Body of pancreas (tissue), 4 donors: ENCODE data around the gene PLAC1. TPM values are rescaled to one million over a fixed set of nuclear protein-coding genes. Genes with fewer than 3 reads are reported as not detected.

Source experiments
- ATAC-seq: fragments of 150-250 bp; one replicate; pipeline ENCODE4 v1.9.1; 2016
- DNase-seq, 4 donors: peaks; one replicate each; pipeline ENCODE4 v3.0.0-alpha.2; 2019
- H3K27ac ChIP-seq, 4 donors: fragments of 200-600 bp; sonication (generic); 1 replicate in 3 of 4; 2 replicates in 1 of 4; pipeline versions ENCODE4 v1.5.1 to v1.6.1; 2016 to 2019; ENCODE audit warnings: mild to moderate bottlenecking in 1 of 4, mixed read lengths in 1 of 4, moderate library complexity in 1 of 4
- H3K27me3 ChIP-seq, 2 donors: fragments of 200-600 bp; sonication (generic); one replicate each; pipeline ENCODE4 v1.6.0; 2016; ENCODE audit warnings: mild to moderate bottlenecking in 1 of 2
- H3K36me3 ChIP-seq, 2 donors: fragments of 200-600 bp; sonication (generic); replicated peaks in 1 of 2; 2 replicates each; pipeline ENCODE4 v1.5.1; 2016; ENCODE audit warnings: low read depth in 2 of 2; ENCODE audit not compliant: insufficient read depth in 1 of 2
- H3K4me1 ChIP-seq: fragments of 200-600 bp; sonication (generic); one replicate; pipeline ENCODE4 v1.6.0; 2016
- H3K4me3 ChIP-seq, 2 donors: fragments of 200-600 bp; sonication (generic); 1 replicate in 1 of 2; 2 replicates in 1 of 2; pipeline ENCODE4 v1.5.1; 2016 to 2019
- H3K9me3 ChIP-seq, 3 donors: fragments of 200-600 bp; sonication (generic); 1 replicate in 2 of 3; 2 replicates in 1 of 3; pipeline ENCODE4 v1.5.1; 2016
- POLR2A ChIP-seq, 3 donors: fragments of 450-650 bp; IDR thresholded peaks; one replicate each; pipeline ENCODE4 v1.6.1; 2016; ENCODE audit warnings: antibody characterized with exemption in 3 of 3, mild to moderate bottlenecking in 2 of 3
- WGBS, 2 donors: methylation state at CpG; one replicate each; pipeline ENCODE4 v1.1.5; 2017; 5-methylcytosine and 5-hydroxymethylcytosine counted together
- intact Hi-C: fragments of 100-400 bp; cut with DNase I; formaldehyde crosslinking; loops from one replicate; pipeline ENCODE4 v1.15.1; 2023
- total RNA-seq, 2 donors: library from RNA; depleted of rRNA; stranded (reverse); fragments of >200 nt; gene quantifications; one replicate each; pipeline ENCODE4 v1.1.0, GENCODE V29; 2016
- TF ChIP-seq, protein P1 (sequence below), 7 experiments: fragments of 450-650 bp in 4 of 7; fragments of 200-600 bp in 3 of 7; sonication (generic) in 3 of 7; IDR thresholded peaks; one replicate each; pipeline ENCODE4 v1.5.1; 2016 to 2019; ENCODE audit warnings: antibody characterized with exemption in 7 of 7

The PLAC1 gene
- total RNA-seq, 2 donors from 2014 or later = not detected

GRCh38 chrX:134632355-134632754 lies 25.9 kb downstream of the PLAC1 start:
- no peak for DNase-seq
- H3K4me1 ChIP-seq = no peaks in the 10 kb centered on the region
- H3K27me3 ChIP-seq = no peaks in the 10 kb centered on the region
- no peak overlapping the region for H3K27ac ChIP-seq
- intact Hi-C loops = no loop called here
- no peaks in the 10 kb centered on the region for H3K36me3 ChIP-seq
- no peak for TF ChIP-seq POLR2A (IDR thresholded peaks at IDR 0.05)
- TF ChIP-seq, protein P1, sequence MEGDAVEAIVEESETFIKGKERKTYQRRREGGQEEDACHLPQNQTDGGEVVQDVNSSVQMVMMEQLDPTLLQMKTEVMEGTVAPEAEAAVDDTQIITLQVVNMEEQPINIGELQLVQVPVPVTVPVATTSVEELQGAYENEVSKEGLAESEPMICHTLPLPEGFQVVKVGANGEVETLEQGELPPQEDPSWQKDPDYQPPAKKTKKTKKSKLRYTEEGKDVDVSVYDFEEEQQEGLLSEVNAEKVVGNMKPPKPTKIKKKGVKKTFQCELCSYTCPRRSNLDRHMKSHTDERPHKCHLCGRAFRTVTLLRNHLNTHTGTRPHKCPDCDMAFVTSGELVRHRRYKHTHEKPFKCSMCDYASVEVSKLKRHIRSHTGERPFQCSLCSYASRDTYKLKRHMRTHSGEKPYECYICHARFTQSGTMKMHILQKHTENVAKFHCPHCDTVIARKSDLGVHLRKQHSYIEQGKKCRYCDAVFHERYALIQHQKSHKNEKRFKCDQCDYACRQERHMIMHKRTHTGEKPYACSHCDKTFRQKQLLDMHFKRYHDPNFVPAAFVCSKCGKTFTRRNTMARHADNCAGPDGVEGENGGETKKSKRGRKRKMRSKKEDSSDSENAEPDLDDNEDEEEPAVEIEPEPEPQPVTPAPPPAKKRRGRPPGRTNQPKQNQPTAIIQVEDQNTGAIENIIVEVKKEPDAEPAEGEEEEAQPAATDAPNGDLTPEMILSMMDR (IDR thresholded peaks at IDR 0.05) = no peak
- 68 to 76% methylated on average over 3 of the region's 3 CpGs for WGBS, 2 donors
- ATAC-seq = no peak
- no peaks in the 10 kb centered on the region for H3K9me3 ChIP-seq
- no peak overlapping the region for H3K4me3 ChIP-seq

DNA sequence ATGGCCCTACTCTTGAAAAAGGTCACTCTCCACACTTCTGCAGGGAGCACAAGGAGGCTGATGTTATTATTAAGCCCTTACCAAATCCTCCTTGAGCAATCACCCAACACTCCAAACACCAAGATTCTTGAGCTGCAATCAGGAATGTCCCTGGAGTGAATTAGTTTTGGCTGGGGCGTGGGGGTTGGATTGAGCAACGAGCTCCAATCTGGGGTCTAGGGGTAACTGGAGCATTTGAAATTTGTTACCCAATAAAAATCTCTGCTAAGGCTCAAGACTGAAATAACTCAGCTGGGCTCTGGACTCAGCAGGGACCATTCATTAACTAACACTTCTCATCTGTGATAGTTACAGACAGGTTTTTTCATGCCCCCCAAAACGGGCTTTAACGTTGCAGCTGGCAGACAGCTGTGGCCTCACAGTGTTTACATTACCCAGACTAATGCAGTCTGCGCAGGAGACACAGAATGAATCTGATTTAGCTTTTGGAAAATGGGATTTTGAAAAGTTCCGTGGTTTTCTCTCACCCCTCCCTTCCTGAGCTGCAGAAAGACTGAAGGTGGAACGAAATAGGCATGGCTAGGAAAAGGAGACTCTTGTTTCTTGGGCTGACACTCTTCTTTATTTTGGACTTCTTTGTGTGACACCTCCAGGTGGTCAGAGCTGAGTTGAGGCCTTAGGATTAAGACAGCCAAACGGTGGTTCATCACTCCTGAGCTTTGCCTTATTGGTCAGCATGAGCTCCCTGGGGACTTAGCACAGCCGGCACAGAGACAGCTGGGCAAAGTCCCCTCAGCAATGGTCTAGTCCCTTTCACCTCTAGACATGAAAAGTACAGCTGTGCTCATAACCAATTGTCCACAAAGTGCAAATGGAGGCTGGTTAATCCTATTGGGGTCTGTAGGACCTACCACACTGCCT lies 26.6 kb downstream of the PLAC1 start:
- ATAC-seq (peak; percentile 33), DNase-seq (peak in 1 of 4 donors; percentile 13)
- no peaks in the 10 kb centered on the region for H3K9me3 ChIP-seq
- no peaks in the 10 kb centered on the region for H3K36me3 ChIP-seq
- no peaks in the 10 kb centered on the region for H3K4me1 ChIP-seq
- H3K27ac ChIP-seq = no peak overlapping the region
- TF ChIP-seq, protein P1 (IDR thresholded peaks at IDR 0.05) = no peak
- TF ChIP-seq POLR2A (IDR thresholded peaks at IDR 0.05) = no peak
- 54 to 60% methylated on average over 5 to 9 of the region's 9 CpGs for WGBS, 2 donors
- no peak overlapping the region for H3K4me3 ChIP-seq
- intact Hi-C loops = no loop called here
- no peaks in the 10 kb centered on the region for H3K27me3 ChIP-seq

GRCh38 chrX:134628663-134629062 lies 29.6 kb downstream of the PLAC1 start:
- no peaks in the 10 kb centered on the region for H3K27me3 ChIP-seq
- DNase-seq (no peak), ATAC-seq (no peak)
- H3K36me3 ChIP-seq = no peaks in the 10 kb centered on the region
- TF ChIP-seq, protein P1 (IDR thresholded peaks at IDR 0.05) = no peak
- TF ChIP-seq POLR2A (IDR thresholded peaks at IDR 0.05) = no peak
- H3K4me1 ChIP-seq = no peaks in the 10 kb centered on the region
- H3K4me3 ChIP-seq = no peak overlapping the region
- no peak overlapping the region for H3K27ac ChIP-seq
- H3K9me3 ChIP-seq = no peaks in the 10 kb centered on the region
- WGBS, 2 donors = 89% methylated on average over 1 of the region's 1 CpG; no CpG with 5 or more reads in 1 of the 2 donors
- intact Hi-C loops = no loop called here

DNA sequence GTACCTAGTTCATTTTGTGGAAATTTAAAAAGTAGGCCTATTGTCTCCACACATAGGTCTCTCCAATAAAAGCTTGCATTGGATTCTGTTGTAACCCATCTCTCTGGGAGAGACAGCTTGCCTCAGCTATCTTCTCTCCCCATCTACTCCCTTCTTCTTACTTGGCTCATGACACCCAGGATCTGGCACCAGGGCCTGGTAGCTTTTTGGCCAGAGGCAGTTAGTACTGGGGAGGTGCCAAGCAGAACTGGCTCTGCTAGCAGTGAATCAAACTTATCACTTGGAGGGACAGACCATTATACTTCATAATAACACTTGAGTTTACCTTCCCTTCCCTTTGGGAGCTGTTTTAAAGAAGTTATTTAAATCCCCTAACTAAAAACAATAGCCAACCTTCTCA lies 31.8 kb downstream of the PLAC1 start:
- intact Hi-C loops = no loop called here
- Histone ChIP-seq H3K9me3 (no peaks in the 10 kb centered on the region), H3K4me3 (no peak overlapping the region), H3K27me3 (no peaks in the 10 kb centered on the region), H3K27ac (no peak overlapping the region), H3K36me3 (no peaks in the 10 kb centered on the region), H3K4me1 (no peaks in the 10 kb centered on the region)
- DNase-seq (no peak), ATAC-seq (no peak)
- no peak for TF ChIP-seq POLR2A (IDR thresholded peaks at IDR 0.05)
- TF ChIP-seq, protein P1 (IDR thresholded peaks at IDR 0.05) = no peak

GRCh38 chrX:134625315-134625718 lies 33.0 kb downstream of the PLAC1 start:
- H3K4me3 ChIP-seq = no peak overlapping the region
- ATAC-seq (no peak), DNase-seq (no peak)
- TF ChIP-seq, protein P1 (IDR thresholded peaks at IDR 0.05) = no peak
- TF ChIP-seq POLR2A (IDR thresholded peaks at IDR 0.05) = no peak
- no peaks in the 10 kb centered on the region for H3K4me1 ChIP-seq
- intact Hi-C loops = no loop called here
- no peak overlapping the region for H3K27ac ChIP-seq
- 70 to 78% methylated on average over 3 of the region's 3 CpGs for WGBS, 2 donors
- no peaks in the 10 kb centered on the region for H3K27me3 ChIP-seq
- H3K36me3 ChIP-seq = no peaks in the 10 kb centered on the region
- H3K9me3 ChIP-seq = no peaks in the 10 kb centered on the region
